HepG2 (cell line): ENCODE data around the gene SPAG8. TPM values are rescaled to one million over a fixed set of nuclear protein-coding genes. Genes with fewer than 3 reads are reported as not detected.
A peak's percentile ranks its signal among the peaks of the same experiment; 100 is the strongest.

Source experiments
- ATAC-seq: fragments of 200-7000 bp; cut with Tn5 transposase; 3 replicates; pipeline ENCODE4 v1.9.1; 2020; ENCODE audit warnings: mild to moderate bottlenecking, moderate library complexity
- BruUV-seq: library from RNA; stranded (reverse); fragments of 400-500 nt; replicated peaks from 2 replicates; lab custom pipeline; 2021; lab: Mats Ljungman, UMichigan
- CTCF ChIA-PET: fragments of 300-600 bp; formaldehyde crosslinking; extraction: SDS; loops from one replicate; lab custom pipeline; 2021; ENCODE audit warnings: low total read pairs, inconsistent platforms, low intra/inter-chr PET ratio; lab: Yijun Ruan, JAX
- POLR2A ChIA-PET: fragments of 350-600 bp; sonication (Branson Sonifier 250); formaldehyde crosslinking; loops from one replicate; lab custom pipeline; 2020; ENCODE audit warnings: antibody characterized with exemption, inconsistent platforms; lab: Yijun Ruan, JAX
- DNase-seq: peaks from one replicate; pipeline ENCODE4 v3.0.0-alpha.2; 2015; ENCODE audit warnings: low spot score
- FAIRE-seq: peaks from 3 replicates; lab custom pipeline; 2011; peaks lifted over from hg19 to GRCh38; lab: Jason Lieb, UNC
- H2AFZ ChIP-seq: one replicate; pipeline ENCODE4 v1.6.1; 2011; ENCODE audit warnings: low read length, inconsistent platforms
- H3K27ac ChIP-seq: fragments of 300-600 bp; 3 replicates; pipeline ENCODE4 v1.8.0; 2011; ENCODE audit warnings: mixed run types, mild to moderate bottlenecking, mixed read lengths, low read length, inconsistent platforms; ENCODE audit not compliant: insufficient read depth; ENCODE audit errors: extremely low read length
- H3K27me3 ChIP-seq, 2 experiments: fragments of 200-600 bp in 1 of 2; 2 replicates in 1 of 2; 3 replicates in 1 of 2; pipeline versions ENCODE4 v1.6.0 to v1.8.0; 2011; ENCODE audit warnings: low read length in 2 of 2, mild to moderate bottlenecking in 2 of 2, moderate library complexity in 2 of 2, inconsistent platforms in 1 of 2; ENCODE audit not compliant: insufficient read depth in 2 of 2, control insufficient read depth in 1 of 2
- H3K36me3 ChIP-seq, 2 experiments: fragments of 200-600 bp in 1 of 2; replicated peaks in 1 of 2; 2 replicates in 1 of 2; 3 replicates in 1 of 2; pipeline versions ENCODE4 v1.5.1 to v1.8.0; 2011; ENCODE audit warnings: low read length in 2 of 2, inconsistent platforms in 1 of 2; ENCODE audit not compliant: insufficient read depth in 2 of 2, control insufficient read depth in 1 of 2
- H3K4me1 ChIP-seq: 2 replicates; pipeline ENCODE4 v1.5.1; 2012; ENCODE audit warnings: low read length, inconsistent platforms; ENCODE audit not compliant: insufficient read depth
- H3K4me2 ChIP-seq: 2 replicates; pipeline ENCODE4 v1.6.0; 2011; ENCODE audit warnings: low read depth, low read length, inconsistent platforms
- H3K4me3 ChIP-seq, 3 experiments: fragments of 200-600 bp in 1 of 3; sonication (generic), shearing (Covaris generic) in 1 of 3; replicated peaks in 1 of 3; 2 replicates each; pipeline ENCODE4 v1.5.1; 2011 to 2016; ENCODE audit warnings: low read length in 3 of 3, inconsistent platforms in 2 of 3, low read depth in 2 of 3, mild to moderate bottlenecking in 2 of 3, control low read depth in 1 of 3, mixed read lengths in 1 of 3; ENCODE audit not compliant: insufficient read depth in 1 of 3
- H3K79me2 ChIP-seq: one replicate; pipeline ENCODE4 v1.6.1; 2011; ENCODE audit warnings: low read length, inconsistent platforms; ENCODE audit not compliant: insufficient read depth
- H3K9ac ChIP-seq: 2 replicates; pipeline ENCODE4 v1.6.0; 2011; ENCODE audit warnings: mild to moderate bottlenecking, low read depth, low read length, inconsistent platforms; ENCODE audit not compliant: insufficient read depth
- H3K9me3 ChIP-seq: 2 replicates; pipeline ENCODE4 v1.5.1; 2012; ENCODE audit warnings: mild to moderate bottlenecking, low read length
- H4K20me1 ChIP-seq: 2 replicates; pipeline ENCODE4 v1.6.0; 2011; ENCODE audit warnings: inconsistent platforms, mild to moderate bottlenecking, low read length, moderate library complexity; ENCODE audit not compliant: insufficient read depth
- HNF4G ChIP-seq, 2 experiments: sonication (generic) in 1 of 2; formaldehyde crosslinking in 1 of 2; IDR thresholded peaks; 2 replicates each; pipeline versions ENCODE4 v1.4.0 to v1.6.1; 2011 to 2020; ENCODE audit warnings: borderline replicate concordance in 2 of 2, low read depth in 2 of 2, mild to moderate bottlenecking in 2 of 2, low read length in 1 of 2, missing genetic modification reagents in 1 of 2, moderate library complexity in 1 of 2
- MAFF ChIP-seq: IDR thresholded peaks from 2 replicates; pipeline ENCODE4 v1.6.1; 2011; ENCODE audit warnings: low read depth, low read length, improper control_type of control experiment
- MAFK ChIP-seq, 2 experiments: IDR thresholded peaks in 1 of 2; conservative IDR thresholded peaks in 1 of 2; 2 replicates each; pipeline ENCODE4 v1.6.1; 2011; ENCODE audit warnings: improper control_type of control experiment in 2 of 2, low read length in 2 of 2
- PHF20 ChIP-seq: sonication (generic); formaldehyde crosslinking; IDR thresholded peaks from 2 replicates; pipeline ENCODE4 v1.5.0; 2020; ENCODE audit warnings: mild to moderate bottlenecking, missing genetic modification reagents
- RAD21 ChIP-seq: fragments of 450-650 bp; formaldehyde crosslinking; IDR thresholded peaks from 2 replicates; pipeline ENCODE4 v1.5.0; 2020; ENCODE audit warnings: mild to moderate bottlenecking
- SETDB1 ChIP-seq: sonication (generic); formaldehyde crosslinking; IDR thresholded peaks from 2 replicates; pipeline ENCODE4 v1.5.1; 2020; ENCODE audit warnings: missing genetic modification reagents, mild to moderate bottlenecking, borderline replicate concordance
- ZNF644 ChIP-seq: IDR thresholded peaks from 2 replicates; pipeline ENCODE4 v1.6.1; 2016; ENCODE audit warnings: low read depth
- WGBS: methylation state at CpG from one replicate; pipeline ENCODE4 v1.1.6; 2017; ENCODE audit warnings: low lambda C conversion rate; 5-methylcytosine and 5-hydroxymethylcytosine counted together
- in situ Hi-C: cut with HindIII; loops from 2 replicates; pipeline ENCODE4 v1.10.0; 2017; ENCODE audit warnings: low pct_unique_long_range_greater_than_20kb; ENCODE audit not compliant: extremely low pct_ligation_motif_present
- intact Hi-C: fragments of 100-400 bp; cut with micrococcal nuclease; formaldehyde crosslinking; loops from one replicate; pipeline ENCODE4 v1.10.0; 2022; ENCODE audit not compliant: unreplicated experiment
- polyA plus RNA-seq, 8 experiments: library from polyadenylated mRNA; depleted of rRNA in 3 of 8; stranded (reverse) in 7 of 8; unstranded in 1 of 8; fragments of >200 nt; fragmentation: Illumina TruSeq in 4 of 8; extraction: Trizol in 4 of 8; gene quantifications; 2 replicates each; pipeline versions ENCODE4 v1.2.1 to v1.2.3, GENCODE V29; 2011 to 2016; ENCODE audit warnings: low read depth in 4 of 8, missing spikeins in 1 of 8, mixed read lengths in 1 of 8; ENCODE audit not compliant: insufficient read depth in 1 of 8
- total RNA-seq, 5 experiments: library from RNA; depleted of rRNA; stranded (reverse); fragments of >200 nt; fragmentation: Illumina TruSeq; extraction: Trizol; gene quantifications; 2 replicates each; pipeline ENCODE4 v1.2.3, GENCODE V29; 2016; ENCODE audit warnings: low read depth in 1 of 5
- TF ChIP-seq, protein P1 (sequence below), 2 experiments: fragments of 450-650 bp in 1 of 2; sonication (generic) in 1 of 2; formaldehyde crosslinking in 1 of 2; IDR thresholded peaks; 2 replicates each; pipeline versions ENCODE4 v1.6.1 to v1.8.0; 2016 to 2022; ENCODE audit warnings: antibody characterized with exemption in 1 of 2, mild to moderate bottlenecking in 1 of 2, missing genetic modification reagents in 1 of 2

The SPAG8 gene
- total and polyA plus RNA-seq, 2 of the 13 experiments (the other 11 are each of a cell fraction or from before 2014, with no cell fraction given) = 0.18 to 0.27 TPM

DNA sequence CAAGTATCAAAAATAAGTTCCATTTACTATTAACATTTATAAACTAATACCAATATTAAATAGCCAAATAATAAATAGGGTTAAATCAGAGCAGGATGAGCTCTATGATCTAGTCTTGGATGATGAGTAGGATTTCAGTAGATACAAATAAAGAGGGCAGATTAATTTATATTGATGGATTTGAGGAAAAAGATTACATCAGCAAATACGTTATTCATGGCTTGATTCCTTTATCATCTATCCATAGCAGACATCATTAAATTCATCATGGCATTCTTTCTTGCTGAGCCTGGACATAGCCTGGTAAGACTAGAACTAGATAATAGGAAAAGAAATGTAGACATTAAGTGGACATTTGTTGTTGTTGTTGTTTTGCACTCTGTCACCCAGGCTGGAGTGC lies 44.6 kb downstream of the SPAG8 start:
- no peak overlapping the region for H3K4me3 ChIP-seq
- CTCF ChIA-PET = no interaction called here
- no peak overlapping the region for H2AFZ ChIP-seq
- H3K79me2 ChIP-seq = peaks cover 14% of the 10 kb centered on the region
- no TSS peak for BruUV-seq
- no peaks in the 10 kb centered on the region for H3K27me3 ChIP-seq
- no peak overlapping the region for H3K4me2 ChIP-seq
- WGBS = 93% methylated on average over 1 of the region's 1 CpG
- peaks cover 26% of the 10 kb centered on the region for H3K4me1 ChIP-seq
- TF ChIP-seq ZNF644 (no peak), MAFF (peak; percentile 56; the same call in 1 of the 2 replicates), MAFK (conservative IDR thresholded peaks at IDR 0.05 in 1 of 2, IDR thresholded peaks at IDR 0.05 in 1 of 2; ENCODE audit: low read length in 2 of 2) (peak; percentile 70 to 73), RAD21 (no peak)
- ATAC-seq (no peak), DNase-seq (no peak), FAIRE-seq (no peak)
- H3K9me3 ChIP-seq = no peaks in the 10 kb centered on the region
- in situ Hi-C loops = no loop called here
- POLR2A ChIA-PET = no interaction called here
- no peak overlapping the region for H3K9ac ChIP-seq
- H3K27ac ChIP-seq = no peak overlapping the region
- no peaks in the 10 kb centered on the region for H3K36me3 ChIP-seq
- H4K20me1 ChIP-seq = no peaks in the 10 kb centered on the region
- intact Hi-C loops = no loop called here

DNA sequence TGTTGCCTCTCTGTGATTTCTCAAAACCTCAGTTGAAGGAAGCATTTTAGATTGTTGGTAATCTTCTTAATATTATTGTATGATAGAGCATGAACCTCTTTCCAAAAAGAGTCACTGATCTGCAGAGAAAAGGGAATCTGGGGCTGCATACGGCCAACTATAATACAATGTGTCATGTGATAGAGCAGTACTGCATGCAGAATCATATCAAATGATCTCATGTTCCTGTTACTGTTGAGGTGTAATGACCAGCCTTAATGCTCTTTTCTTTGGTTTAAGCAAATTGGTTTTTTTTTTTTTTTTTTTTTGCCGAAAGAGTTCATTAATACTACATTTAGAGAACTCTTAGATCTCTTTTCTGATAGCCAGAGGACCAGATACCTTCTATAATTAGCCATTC lies 45.1 kb downstream of the SPAG8 start:
- POLR2A ChIA-PET = no interaction called here
- ATAC-seq = no peak
- no peak for DNase-seq
- peaks cover 22% of the 10 kb centered on the region for H3K4me1 ChIP-seq
- peaks cover 14% of the 10 kb centered on the region for H3K79me2 ChIP-seq
- H3K36me3 ChIP-seq = no peaks in the 10 kb centered on the region
- no peak overlapping the region for H3K27ac ChIP-seq
- H3K4me3 ChIP-seq = no peak overlapping the region
- H3K9ac ChIP-seq = no peak overlapping the region
- no peaks in the 10 kb centered on the region for H3K9me3 ChIP-seq
- no peak overlapping the region for H3K4me2 ChIP-seq
- CTCF ChIA-PET = no interaction called here
- H3K27me3 ChIP-seq = no peaks in the 10 kb centered on the region
- BruUV-seq = no TSS peak
- WGBS = 98% methylated on average over 2 of the region's 2 CpGs
- H4K20me1 ChIP-seq = no peaks in the 10 kb centered on the region
- in situ Hi-C loops = no loop called here
- intact Hi-C loops = no loop called here
- no peak for FAIRE-seq
- no peak overlapping the region for H2AFZ ChIP-seq
- TF ChIP-seq HNF4G (IDR thresholded peaks at IDR 0.05; ENCODE audit: borderline replicate concordance, low read depth, low read length) = no peak
- TF ChIP-seq HNF4G (CRISPR knock-in tag; IDR thresholded peaks at IDR 0.05; ENCODE audit: borderline replicate concordance, low read depth) = no peak
- TF ChIP-seq SETDB1 (CRISPR knock-in tag) = no peak
- TF ChIP-seq, protein P1, sequence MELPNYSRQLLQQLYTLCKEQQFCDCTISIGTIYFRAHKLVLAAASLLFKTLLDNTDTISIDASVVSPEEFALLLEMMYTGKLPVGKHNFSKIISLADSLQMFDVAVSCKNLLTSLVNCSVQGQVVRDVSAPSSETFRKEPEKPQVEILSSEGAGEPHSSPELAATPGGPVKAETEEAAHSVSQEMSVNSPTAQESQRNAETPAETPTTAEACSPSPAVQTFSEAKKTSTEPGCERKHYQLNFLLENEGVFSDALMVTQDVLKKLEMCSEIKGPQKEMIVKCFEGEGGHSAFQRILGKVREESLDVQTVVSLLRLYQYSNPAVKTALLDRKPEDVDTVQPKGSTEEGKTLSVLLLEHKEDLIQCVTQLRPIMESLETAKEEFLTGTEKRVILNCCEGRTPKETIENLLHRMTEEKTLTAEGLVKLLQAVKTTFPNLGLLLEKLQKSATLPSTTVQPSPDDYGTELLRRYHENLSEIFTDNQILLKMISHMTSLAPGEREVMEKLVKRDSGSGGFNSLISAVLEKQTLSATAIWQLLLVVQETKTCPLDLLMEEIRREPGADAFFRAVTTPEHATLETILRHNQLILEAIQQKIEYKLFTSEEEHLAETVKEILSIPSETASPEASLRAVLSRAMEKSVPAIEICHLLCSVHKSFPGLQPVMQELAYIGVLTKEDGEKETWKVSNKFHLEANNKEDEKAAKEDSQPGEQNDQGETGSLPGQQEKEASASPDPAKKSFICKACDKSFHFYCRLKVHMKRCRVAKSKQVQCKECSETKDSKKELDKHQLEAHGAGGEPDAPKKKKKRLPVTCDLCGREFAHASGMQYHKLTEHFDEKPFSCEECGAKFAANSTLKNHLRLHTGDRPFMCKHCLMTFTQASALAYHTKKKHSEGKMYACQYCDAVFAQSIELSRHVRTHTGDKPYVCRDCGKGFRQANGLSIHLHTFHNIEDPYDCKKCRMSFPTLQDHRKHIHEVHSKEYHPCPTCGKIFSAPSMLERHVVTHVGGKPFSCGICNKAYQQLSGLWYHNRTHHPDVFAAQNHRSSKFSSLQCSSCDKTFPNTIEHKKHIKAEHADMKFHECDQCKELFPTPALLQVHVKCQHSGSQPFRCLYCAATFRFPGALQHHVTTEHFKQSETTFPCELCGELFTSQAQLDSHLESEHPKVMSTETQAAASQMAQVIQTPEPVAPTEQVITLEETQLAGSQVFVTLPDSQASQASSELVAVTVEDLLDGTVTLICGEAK (IDR thresholded peaks at IDR 0.05) = no peak
- TF ChIP-seq, protein P1 (CRISPR knock-in tag; IDR thresholded peaks at IDR 0.05) = no peak
- TF ChIP-seq PHF20 (CRISPR knock-in tag) = no peak
